ENCODE results near the gene KIAA0232. TPM values are rescaled to one million over a fixed set of nuclear protein-coding genes. Genes with fewer than 3 reads are reported as not detected.

The KIAA0232 gene
- total and polyA plus RNA-seq, 2 of the 8 experiments (the other 6 are each of a cell fraction or from before 2014, with no cell fraction given) = 5.6 to 23.3 TPM

GRCh38 chr4:6806924-6807626 lies 24.5 kb downstream of the KIAA0232 start (continued):
- no peak for TF ChIP-seq NRF1 (IDR thresholded peaks at IDR 0.05; ENCODE audit: low read depth, low read length)
- TF ChIP-seq TEAD4 (IDR thresholded peaks at IDR 0.05; ENCODE audit: low read depth, low read length) = no peak
- no peak for TF ChIP-seq JUN (IDR thresholded peaks at IDR 0.05; ENCODE audit: low read depth, low read length)

Measured in H1 (cell line).